Osteoblast (primary cell): ENCODE measurements around the gene VRTN. TPM values are rescaled to one million over a fixed set of nuclear protein-coding genes. Genes with fewer than 3 reads are reported as not detected.
"Not testable (repeated sequence)": the region's sequence is repeated elsewhere in the genome, so short reads cannot be mapped to it uniquely, and the experiment has no call there.

Source experiments
- DNase-seq: peaks from one replicate; pipeline ENCODE4 v3.0.0; 2011; ENCODE audit warnings: low spot score, mixed read lengths; ENCODE audit not compliant: insufficient read length; ENCODE audit errors: missing footprints
- H2AFZ ChIP-seq: 2 replicates; pipeline ENCODE4 v1.6.0; 2011; ENCODE audit warnings: mild to moderate bottlenecking, low read length
- H3K27ac ChIP-seq: 2 replicates; pipeline ENCODE4 v1.5.1; 2011; ENCODE audit warnings: mild to moderate bottlenecking, low read depth, low read length, moderate library complexity
- H3K27me3 ChIP-seq: 2 replicates; pipeline ENCODE4 v1.6.0; 2012; ENCODE audit warnings: mild to moderate bottlenecking, control low read depth, inconsistent platforms, low read length, moderate library complexity; ENCODE audit not compliant: insufficient read depth
- H3K36me3 ChIP-seq: 2 replicates; pipeline ENCODE4 v1.5.1; 2011; ENCODE audit warnings: mild to moderate bottlenecking, low read length, control low read depth, moderate library complexity; ENCODE audit not compliant: insufficient read depth
- H3K4me1 ChIP-seq: 2 replicates; pipeline ENCODE4 v1.5.1; 2011; ENCODE audit warnings: mild to moderate bottlenecking, low read length, control low read depth, moderate library complexity; ENCODE audit not compliant: insufficient read depth
- H3K4me2 ChIP-seq: 2 replicates; pipeline ENCODE4 v1.6.0; 2011; ENCODE audit warnings: mild to moderate bottlenecking, low read length; ENCODE audit not compliant: insufficient read depth
- H3K4me3 ChIP-seq: fragments of 200-600 bp; sonication (generic); 3 replicates; pipeline ENCODE4 v1.5.1; 2012; ENCODE audit warnings: mild to moderate bottlenecking, low read length, inconsistent platforms; ENCODE audit not compliant: insufficient read depth
- H3K79me2 ChIP-seq: 2 replicates; pipeline ENCODE4 v1.6.0; 2012; ENCODE audit warnings: mild to moderate bottlenecking, low read length, control low read depth, inconsistent platforms; ENCODE audit not compliant: insufficient read depth
- H3K9me3 ChIP-seq: 2 replicates; pipeline ENCODE4 v1.5.1; 2011; ENCODE audit warnings: low read depth, low read length, control low read depth
- H4K20me1 ChIP-seq: 2 replicates; pipeline ENCODE4 v1.6.0; 2012; ENCODE audit warnings: mild to moderate bottlenecking, low read length, control low read depth; ENCODE audit not compliant: insufficient read depth
- total RNA-seq: library from RNA; depleted of rRNA; stranded (reverse); fragments of >200 nt; gene quantifications from 2 replicates; pipeline ENCODE4 v1.2.3, GENCODE V29; 2012
- TF ChIP-seq, protein P1 (sequence below): IDR thresholded peaks from 2 replicates; pipeline ENCODE4 v1.5.1; 2011; ENCODE audit warnings: mild to moderate bottlenecking, low read depth, low read length, moderate library complexity; ENCODE audit errors: extremely low read depth

VRTN gene
- total RNA-seq, 1 donor, result not detected

DNA sequence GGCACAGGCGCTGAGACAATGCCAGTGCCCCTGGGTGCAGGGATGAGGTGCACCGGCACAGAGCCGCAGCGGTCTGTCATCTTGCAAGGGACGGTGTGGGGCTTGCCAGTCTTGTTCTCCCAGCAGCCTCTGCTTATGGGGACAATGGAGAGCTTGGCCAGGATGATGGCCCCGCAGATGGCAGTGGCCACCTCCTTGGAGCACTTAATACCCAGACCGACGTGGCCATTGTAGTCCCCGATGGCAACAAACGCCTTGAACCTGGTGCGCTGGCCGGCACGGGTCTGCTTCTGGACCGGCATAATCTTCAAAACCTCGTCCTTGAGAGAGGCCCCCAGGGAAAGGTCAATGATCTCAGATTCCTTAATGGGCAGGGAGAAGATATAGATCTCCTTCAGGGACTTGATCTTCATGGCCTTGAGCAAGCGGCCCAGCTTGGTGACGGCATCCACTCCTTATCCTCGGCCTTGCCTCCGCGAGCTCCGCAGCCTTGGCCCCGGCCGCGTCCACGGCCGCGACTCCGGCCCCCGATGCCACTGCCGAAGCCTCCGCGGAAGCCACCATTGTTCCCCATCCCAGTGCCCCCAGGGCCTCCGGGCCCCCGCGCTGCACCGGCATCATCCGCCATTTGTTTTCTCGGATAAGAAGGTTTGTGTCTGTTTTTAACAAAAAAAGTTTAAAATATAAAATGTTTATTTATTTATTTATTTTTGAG is 29.9 kb downstream of the VRTN start:
- DNase-seq, result no peak
- Histone ChIP-seq H4K20me1 (no peaks in the 10 kb centered on the region), H3K27me3 (peaks cover under 1% of the 10 kb centered on the region), H3K4me2 (no peak overlapping the region), H3K4me3 (no peak overlapping the region), H3K9me3 (no peaks in the 10 kb centered on the region), H3K36me3 (no peaks in the 10 kb centered on the region), H3K4me1 (no peaks in the 10 kb centered on the region), H3K79me2 (no peaks in the 10 kb centered on the region), H3K27ac (no peak overlapping the region), H2AFZ (no peak overlapping the region)
- TF ChIP-seq, protein P1, sequence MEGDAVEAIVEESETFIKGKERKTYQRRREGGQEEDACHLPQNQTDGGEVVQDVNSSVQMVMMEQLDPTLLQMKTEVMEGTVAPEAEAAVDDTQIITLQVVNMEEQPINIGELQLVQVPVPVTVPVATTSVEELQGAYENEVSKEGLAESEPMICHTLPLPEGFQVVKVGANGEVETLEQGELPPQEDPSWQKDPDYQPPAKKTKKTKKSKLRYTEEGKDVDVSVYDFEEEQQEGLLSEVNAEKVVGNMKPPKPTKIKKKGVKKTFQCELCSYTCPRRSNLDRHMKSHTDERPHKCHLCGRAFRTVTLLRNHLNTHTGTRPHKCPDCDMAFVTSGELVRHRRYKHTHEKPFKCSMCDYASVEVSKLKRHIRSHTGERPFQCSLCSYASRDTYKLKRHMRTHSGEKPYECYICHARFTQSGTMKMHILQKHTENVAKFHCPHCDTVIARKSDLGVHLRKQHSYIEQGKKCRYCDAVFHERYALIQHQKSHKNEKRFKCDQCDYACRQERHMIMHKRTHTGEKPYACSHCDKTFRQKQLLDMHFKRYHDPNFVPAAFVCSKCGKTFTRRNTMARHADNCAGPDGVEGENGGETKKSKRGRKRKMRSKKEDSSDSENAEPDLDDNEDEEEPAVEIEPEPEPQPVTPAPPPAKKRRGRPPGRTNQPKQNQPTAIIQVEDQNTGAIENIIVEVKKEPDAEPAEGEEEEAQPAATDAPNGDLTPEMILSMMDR, result no peak

DNA sequence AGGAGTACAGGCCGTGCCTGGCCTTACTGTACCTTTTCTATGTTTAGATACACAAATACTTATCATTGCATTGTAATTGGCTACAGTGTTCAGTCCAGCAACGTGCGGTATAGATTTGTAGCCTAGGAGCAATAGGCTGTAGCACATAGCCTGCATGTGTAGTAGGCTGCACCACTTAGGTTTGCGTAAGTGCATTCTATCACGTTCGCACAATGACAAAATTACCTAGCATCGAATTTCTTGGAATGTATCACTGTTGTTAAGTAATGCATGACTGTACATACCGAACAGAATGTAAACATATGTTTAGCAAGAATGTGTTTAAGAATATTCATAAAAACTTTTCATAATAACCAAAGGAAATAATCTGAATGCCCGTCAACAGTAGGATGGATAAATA is 31.9 kb downstream of the VRTN start:
- Histone ChIP-seq H2AFZ (no peak overlapping the region), H4K20me1 (no peaks in the 10 kb centered on the region), H3K4me2 (no peak overlapping the region), H3K27ac (no peak overlapping the region), H3K36me3 (no peaks in the 10 kb centered on the region), H3K4me3 (no peak overlapping the region), H3K9me3 (no peaks in the 10 kb centered on the region), H3K79me2 (no peaks in the 10 kb centered on the region), H3K4me1 (no peaks in the 10 kb centered on the region), H3K27me3 (peaks cover 4% of the 10 kb centered on the region)
- no peak for DNase-seq
- TF ChIP-seq, protein P1, result no peak

DNA sequence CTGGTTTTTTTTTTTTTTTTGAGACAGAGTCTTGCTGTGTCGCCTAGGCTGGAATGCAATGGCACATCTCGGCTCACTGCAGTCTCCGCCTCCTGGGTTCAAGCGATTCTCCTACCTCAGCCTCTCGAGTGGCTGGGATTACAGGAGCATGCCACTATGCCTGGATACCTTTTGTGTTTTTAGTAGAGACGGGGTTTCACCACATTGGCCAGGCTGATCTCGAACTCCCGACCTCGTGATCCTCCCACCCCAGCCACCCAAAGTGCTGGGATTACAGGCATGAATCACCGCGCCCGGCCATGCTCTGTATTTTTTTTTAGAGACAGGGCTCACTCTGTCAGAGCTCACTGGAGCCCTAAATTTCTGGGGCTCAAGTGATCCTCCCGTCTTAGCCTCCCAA is 32.6 kb downstream of the VRTN start:
- Histone ChIP-seq H3K27ac (no peak overlapping the region), H3K4me2 (no peak overlapping the region), H3K9me3 (no peaks in the 10 kb centered on the region), H4K20me1 (no peaks in the 10 kb centered on the region), H2AFZ (no peak overlapping the region), H3K79me2 (no peaks in the 10 kb centered on the region), H3K36me3 (no peaks in the 10 kb centered on the region), H3K27me3 (peaks cover 4% of the 10 kb centered on the region), H3K4me3 (no peak overlapping the region), H3K4me1 (no peaks in the 10 kb centered on the region)
- DNase-seq, result no peak
- TF ChIP-seq, protein P1, result no peak

DNA sequence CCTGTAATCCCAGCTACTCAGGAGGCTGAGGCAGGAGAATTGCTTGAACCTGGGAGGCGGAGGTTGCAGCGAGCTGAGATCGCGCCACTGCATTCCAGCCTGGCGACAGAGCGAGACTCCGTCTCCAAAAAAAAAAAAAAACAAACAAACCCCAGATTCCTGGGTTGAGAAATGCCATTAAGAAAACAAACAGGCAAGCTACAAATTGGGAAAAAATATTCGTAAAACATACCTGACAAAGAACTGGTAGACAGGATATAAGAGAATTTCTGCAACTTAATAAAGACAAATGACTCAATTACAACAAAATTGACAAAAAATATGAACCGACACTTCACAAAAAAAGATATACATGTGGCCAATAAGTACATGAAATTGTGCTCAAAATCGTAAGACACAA is 33.3 kb downstream of the VRTN start:
- H3K36me3 ChIP-seq, H3K4me1 ChIP-seq, H3K9me3 ChIP-seq, H3K27me3 ChIP-seq, H4K20me1 ChIP-seq, DNase-seq, H3K27ac ChIP-seq, H3K4me2 ChIP-seq, H3K4me3 ChIP-seq, H3K79me2 ChIP-seq, H2AFZ ChIP-seq: not testable (repeated sequence)
